GM21786 (cell line): Measurements from ENCODE around the gene ZC3H14.
A peak's percentile ranks its signal among the peaks of the same experiment; 100 is the strongest.

ENCODE experiments used
- ATAC-seq: cut with Tn5 transposase; IDR thresholded peaks from one replicate; pipeline ENCODE4 v1.9.1; 2021; ENCODE audit not compliant: unreplicated experiment

ZC3H14 gene

DNA sequence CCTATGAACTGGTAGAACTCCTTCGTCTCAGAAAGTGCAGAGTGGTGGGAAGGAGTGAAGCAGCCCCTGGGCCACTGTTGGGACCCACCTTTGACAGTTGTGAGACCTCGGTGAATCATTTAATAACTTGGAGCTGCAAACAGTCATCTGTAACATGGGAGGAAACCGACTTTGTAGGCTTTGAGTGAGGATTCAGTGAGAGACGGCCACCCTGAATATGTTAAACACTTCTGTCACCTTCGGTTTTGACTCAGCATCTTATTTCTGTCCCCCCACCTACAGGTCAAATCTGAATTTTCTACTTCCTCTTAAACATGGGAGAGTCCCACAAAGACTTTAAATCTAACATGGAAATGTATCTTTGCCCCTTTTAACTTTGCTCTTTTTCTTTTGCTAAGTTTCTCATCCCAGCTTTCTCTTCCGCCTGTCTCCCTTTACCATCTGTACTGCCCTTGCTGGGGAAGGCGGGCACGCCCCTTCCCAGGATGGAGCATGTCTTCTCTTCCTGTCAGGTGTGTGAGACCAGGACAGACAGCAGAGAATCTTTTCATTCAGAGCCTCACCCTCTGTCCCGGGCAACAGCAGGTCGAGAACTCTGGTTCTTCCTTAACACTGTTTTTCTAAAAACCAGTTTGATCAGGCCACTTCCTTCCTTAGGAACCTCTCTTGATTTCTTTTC lies 37.1 kb downstream of the ZC3H14 start:
- ATAC-seq = peak; percentile 88

- no peak for ATAC-seq
These were observed 41.4 kb downstream of the ZC3H14 start for GRCh38 chr14:88604212-88604611.

DNA sequence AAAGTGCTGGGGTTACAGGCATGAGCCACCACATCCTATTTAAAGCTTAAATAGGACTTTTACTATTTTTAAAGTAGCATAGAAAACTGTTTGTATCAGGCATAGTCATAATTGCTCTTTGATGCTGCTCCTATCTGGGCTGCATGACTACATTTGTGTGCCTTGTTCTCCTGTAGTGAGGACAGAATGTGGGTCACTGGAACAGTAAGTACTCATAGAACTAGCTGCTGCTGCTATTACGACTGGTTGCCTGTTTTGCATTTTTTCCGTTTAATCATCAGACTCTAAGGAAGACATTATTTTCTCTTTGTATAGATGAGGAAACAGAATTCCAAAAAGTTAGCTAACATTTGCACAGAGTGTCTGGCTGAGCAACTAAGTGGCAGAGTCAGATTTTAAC lies 42.8 kb downstream of the ZC3H14 start:
- no peak for ATAC-seq

- no peak for ATAC-seq
These were observed 45.0 kb downstream of the ZC3H14 start for GRCh38 chr14:88607829-88608228.

DNA sequence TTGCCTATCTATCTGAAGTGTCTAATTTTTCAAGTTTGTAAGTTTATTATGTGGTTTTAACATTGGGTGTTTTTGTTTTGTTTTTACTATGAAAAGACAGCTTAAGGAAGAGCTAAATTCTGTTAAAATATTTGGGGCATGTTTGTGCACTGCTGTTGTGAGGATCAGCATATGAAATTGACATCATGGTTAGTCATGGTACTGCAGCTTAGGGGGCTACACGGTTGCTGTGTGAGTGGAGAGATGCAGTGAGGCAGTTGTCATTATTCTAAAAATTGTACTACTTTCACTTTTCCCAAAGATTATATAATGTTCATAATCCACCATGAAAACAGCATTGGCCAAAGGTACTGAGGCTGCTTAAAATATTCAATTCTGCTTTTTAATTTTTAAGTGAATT lies 49.0 kb downstream of the ZC3H14 start:
- ATAC-seq = no peak

- ATAC-seq = no peak
These were observed 50.1 kb downstream of the ZC3H14 start for GRCh38 chr14:88612981-88613380.

GRCh38 chr14:88613552-88614010 lies 50.7 kb downstream of the ZC3H14 start:
- ATAC-seq = peak; percentile 46

DNA sequence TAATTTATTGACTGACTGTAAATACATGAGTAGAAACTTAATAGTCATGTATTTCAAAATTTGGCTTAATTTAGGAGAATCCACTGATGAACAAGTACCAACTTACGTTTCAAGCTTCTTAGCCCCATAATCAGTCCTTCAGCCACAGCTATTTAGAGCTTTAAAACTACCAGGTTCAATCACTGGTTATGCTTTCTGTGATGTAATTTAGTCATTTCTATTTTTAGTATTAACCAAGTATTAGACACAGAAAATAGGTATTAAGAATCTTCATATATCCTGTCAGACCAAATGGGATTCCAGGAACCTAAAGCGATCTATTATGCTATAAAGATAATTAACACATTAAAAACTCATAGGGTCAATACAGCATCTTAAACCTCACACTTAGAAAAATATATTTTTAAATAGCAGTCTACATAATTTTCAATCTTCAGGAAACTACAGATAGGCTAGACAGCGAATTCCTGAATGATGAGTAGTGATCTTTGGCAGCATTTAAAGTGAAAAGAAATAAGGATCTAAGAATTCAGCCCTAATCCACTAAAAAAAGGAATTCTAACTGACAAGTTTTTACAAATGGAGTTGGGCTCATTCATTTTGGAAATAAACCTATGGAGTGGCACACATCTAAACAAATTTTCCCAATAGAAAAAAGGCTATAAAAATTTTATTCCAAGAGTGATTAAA lies 51.5 kb downstream of the ZC3H14 start:
- no peak for ATAC-seq

- ATAC-seq = no peak
These were observed 53.9 kb downstream of the ZC3H14 start for GRCh38 chr14:88616697-88617096.

DNA sequence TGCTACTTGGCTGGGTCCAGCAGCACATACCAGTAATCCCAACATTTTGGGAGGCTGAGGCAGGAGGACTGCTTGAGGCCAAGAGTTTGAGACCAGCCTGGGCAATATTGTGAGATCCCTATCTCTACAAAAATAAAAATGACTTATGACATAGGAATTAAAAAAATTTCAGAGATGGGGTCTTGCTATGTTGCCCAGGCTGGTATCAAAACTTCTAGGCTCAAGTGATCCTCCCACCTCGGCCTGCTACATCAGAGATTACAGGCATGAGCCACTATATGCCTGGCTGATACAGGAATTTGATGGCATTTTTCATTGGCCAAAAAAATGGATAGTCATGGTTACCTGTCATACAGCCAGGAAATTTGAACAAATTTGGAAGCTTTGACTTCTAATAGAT lies 54.6 kb downstream of the ZC3H14 start:
- ATAC-seq = no peak

GRCh38 chr14:88618476-88618875 lies 55.6 kb downstream of the ZC3H14 start:
- no peak for ATAC-seq

DNA sequence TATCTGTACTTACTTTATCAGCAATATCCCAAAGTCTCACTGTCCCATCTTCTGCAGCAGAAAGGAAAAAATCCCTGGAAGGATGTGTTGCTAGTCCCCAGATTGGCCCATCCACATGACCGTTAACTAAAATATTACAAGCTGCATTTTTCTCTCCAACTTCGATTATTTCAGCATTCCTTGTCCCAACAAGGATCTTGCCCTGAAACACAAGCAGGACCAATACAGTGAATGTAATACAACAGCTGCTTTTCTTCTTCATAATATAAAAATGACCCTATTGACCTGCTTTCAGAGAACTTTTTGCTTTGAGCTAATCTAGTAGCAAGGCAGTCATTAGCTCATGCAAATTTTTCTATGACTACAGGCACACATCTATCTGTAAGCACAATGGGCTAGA lies 58.3 kb downstream of the ZC3H14 start:
- no peak for ATAC-seq

- ATAC-seq = no peak
These were observed 62.8 kb downstream of the ZC3H14 start for GRCh38 chr14:88625671-88626070.

DNA sequence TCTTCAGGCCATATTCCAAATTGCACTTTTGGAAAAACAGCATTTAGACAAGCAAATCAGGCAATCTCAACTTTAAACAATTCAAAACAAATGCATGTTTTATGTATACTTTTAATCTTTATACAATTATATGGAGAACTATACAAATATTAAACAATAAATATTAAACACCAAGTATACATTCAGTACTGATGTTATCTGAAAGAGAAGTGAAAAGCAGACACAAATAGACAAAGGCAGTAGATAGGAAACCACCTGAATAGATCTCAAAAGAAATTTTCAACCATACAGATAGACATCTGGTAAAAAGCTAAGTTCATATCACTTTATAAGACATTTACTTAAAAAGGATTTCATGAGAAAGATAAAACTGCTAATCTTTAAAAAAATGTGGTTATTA lies 65.2 kb downstream of the ZC3H14 start:
- no peak for ATAC-seq

DNA sequence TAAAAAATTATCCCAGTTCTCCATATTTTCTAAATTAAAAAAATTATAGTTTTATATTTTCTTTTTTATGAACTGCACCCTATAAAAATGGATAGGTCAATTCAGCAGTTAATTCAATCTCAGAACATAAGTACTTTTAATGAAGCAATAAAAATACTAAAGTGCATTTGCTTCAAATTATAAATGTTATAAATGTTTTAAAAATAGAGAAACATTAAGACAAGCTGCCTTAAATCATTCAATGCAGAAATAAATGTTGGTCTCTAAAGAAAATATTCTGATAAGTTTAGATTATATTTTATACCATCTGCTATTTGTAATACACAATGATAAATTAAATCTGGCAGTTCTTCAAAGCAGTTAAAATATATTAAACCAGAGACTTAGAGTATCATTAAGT lies 65.6 kb downstream of the ZC3H14 start:
- no peak for ATAC-seq

DNA sequence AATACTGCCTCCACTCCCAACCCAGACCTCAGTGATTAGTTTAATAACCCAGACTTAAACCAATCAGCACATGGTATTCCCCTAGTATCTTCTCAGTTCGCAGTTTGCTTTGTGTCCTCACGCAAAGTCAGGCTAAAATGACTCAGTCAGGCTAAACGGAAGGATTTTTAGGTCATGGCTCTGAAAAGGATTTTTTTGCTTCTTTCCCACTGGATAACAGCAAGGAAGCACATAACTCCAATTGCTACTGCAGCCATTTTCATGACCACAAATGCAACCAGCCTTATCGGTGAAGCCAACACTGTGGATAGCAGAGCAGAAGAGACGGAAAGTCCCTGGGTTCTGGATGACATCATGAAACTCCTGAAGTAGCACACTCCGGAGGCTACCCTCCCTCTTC lies 67.7 kb downstream of the ZC3H14 start:
- no peak for ATAC-seq

DNA sequence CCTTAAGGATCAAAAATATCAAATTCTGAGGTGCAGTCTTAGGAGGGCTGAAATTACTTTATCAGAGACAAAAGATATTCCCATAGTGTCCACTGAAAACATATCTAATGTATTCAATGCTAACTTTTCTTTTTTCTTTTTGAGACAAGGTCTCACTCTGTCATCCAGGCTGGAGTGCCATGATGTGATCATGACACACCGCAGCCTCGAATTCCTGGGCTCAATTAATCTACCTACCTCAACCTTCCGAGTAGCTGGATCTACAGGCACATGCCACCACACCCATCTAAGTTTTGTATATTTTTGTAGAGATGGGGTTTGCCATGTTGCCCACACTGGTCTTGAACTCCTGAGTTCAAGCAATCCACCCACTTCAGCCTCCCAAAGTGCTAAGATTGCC lies 68.3 kb downstream of the ZC3H14 start:
- ATAC-seq = no peak

DNA sequence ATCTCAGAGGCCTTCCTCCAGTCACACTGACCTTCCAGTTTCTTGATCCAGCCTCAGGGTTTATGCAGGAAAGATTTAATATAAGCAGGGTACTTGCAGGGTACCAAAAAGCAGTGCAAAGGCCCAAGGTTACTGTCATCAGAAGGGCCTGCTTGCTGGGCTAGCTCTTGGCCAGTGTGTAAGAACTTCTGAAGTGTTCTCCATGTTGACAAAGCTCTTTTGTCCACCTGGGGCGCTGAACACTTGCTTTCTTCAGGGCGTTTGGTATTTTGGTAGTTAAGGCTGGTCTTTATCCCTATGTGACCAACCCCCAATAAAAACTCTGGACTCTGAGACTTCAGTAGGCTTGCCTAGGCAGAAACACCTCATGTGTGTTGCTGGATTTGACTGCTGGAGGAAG lies 69.7 kb downstream of the ZC3H14 start:
- ATAC-seq = no peak

- no peak for ATAC-seq
These were observed 76.4 kb downstream of the ZC3H14 start for GRCh38 chr14:88639221-88639620.

DNA sequence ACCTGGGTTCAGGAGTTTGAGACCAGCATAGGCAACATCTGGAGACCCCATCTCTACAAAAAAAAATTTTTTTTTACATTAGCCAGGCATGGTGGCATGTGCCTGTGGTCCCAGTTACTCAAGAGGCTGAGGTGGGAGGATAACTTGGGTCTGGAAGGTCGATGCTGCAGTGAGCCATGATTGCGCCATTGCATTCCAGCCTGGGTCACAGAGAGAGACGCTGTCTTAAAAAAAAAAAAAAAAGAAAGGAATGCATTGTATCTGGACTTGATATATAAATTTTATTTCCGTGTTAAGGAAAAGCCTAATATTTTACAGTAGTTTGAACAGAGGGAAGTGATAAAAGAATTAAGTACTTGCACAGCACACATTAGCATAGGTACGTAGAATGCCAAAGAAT lies 97.2 kb downstream of the ZC3H14 start:
- ATAC-seq = no peak

DNA sequence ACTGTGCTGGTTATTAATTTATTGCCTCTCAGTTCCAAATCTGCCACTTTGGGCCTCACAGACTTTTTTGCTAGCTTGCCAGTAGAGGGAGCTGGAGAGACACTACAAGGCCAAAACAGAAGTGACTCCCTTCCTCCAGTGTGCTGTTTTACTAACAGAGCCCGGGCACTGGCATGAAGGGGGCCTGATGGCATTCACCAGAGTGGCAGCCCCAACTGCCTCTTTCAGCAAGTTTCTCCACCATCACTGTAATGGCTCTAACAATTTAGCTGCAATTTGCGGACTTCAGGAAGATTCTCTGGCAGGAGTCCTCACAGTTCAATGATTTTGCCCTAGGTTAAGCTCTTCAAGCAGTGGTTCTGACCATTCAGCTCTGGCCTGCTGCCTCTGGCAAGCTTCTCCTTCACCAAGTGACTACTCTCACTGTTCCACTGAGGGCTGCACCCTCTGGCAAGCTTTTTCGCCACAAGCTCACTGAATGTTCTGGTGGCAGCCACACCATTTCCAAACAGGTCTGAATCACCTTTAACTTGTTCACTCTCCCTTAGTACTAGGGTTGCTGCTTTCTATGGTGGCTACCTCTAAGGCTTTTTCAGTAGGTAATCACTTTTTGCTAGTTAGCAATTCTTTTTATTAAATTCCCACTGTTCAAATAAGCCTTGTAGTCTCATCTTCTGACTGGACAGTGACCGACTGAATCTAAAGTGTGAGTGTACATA lies 104.9 kb downstream of the ZC3H14 start:
- peak; percentile 75 for ATAC-seq

GRCh38 chr14:88668448-88669116 lies 105.7 kb downstream of the ZC3H14 start:
- ATAC-seq = peak; percentile 83
